ENCODE data around the gene TMPRSS11A.

The TMPRSS11A gene

GRCh38 chr4:67892905-67893304 is 70.4 kb downstream of the TMPRSS11A start:
- Histone ChIP-seq H3K4me3 (ENCODE audit: low read depth in 1 of 2, low read length in 1 of 2) (no peak overlapping the region), H3K9me3 (no peaks in the 10 kb centered on the region), H3K27ac (no peak overlapping the region), H3K36me3 (no peaks in the 10 kb centered on the region), H3K27me3 (no peaks in the 10 kb centered on the region), H3K4me1 (ENCODE audit: control insufficient read depth in 1 of 2, insufficient read depth in 1 of 2, low read depth in 1 of 2, low read length in 1 of 2) (no peaks in the 10 kb centered on the region)
- TF ChIP-seq, protein P1, sequence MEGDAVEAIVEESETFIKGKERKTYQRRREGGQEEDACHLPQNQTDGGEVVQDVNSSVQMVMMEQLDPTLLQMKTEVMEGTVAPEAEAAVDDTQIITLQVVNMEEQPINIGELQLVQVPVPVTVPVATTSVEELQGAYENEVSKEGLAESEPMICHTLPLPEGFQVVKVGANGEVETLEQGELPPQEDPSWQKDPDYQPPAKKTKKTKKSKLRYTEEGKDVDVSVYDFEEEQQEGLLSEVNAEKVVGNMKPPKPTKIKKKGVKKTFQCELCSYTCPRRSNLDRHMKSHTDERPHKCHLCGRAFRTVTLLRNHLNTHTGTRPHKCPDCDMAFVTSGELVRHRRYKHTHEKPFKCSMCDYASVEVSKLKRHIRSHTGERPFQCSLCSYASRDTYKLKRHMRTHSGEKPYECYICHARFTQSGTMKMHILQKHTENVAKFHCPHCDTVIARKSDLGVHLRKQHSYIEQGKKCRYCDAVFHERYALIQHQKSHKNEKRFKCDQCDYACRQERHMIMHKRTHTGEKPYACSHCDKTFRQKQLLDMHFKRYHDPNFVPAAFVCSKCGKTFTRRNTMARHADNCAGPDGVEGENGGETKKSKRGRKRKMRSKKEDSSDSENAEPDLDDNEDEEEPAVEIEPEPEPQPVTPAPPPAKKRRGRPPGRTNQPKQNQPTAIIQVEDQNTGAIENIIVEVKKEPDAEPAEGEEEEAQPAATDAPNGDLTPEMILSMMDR (IDR thresholded peaks at IDR 0.05), result no peak

DNA sequence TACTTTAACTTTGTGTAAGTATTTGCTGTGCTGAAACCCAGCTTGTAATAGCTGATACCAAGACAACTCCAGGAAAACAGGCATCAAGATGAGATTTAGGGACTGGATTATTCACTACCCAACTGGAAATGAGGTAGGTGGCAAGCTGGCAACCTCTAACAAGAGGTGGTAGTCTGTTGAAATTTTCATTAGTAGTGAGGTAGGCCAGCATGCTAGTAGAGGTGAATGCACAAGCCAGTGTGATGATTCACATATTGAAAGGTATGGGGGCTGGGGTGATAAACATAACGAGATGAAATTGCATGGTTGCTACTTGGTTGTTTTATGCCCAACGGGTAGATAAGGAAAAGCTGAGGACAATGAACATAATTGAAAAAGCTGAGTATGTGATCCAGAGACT is 71.0 kb downstream of the TMPRSS11A start:
- H3K36me3 ChIP-seq, result no peaks in the 10 kb centered on the region
- TF ChIP-seq, protein P1 (IDR thresholded peaks at IDR 0.05), result no peak
- no peak overlapping the region for H3K27ac ChIP-seq
- no peaks in the 10 kb centered on the region for H3K9me3 ChIP-seq
- no peak overlapping the region for H3K4me3 ChIP-seq (ENCODE audit: low read depth in 1 of 2, low read length in 1 of 2)
- H3K4me1 ChIP-seq (ENCODE audit: control insufficient read depth in 1 of 2, insufficient read depth in 1 of 2, low read depth in 1 of 2, low read length in 1 of 2), result no peaks in the 10 kb centered on the region
- no peaks in the 10 kb centered on the region for H3K27me3 ChIP-seq

GRCh38 chr4:67891645-67892044 is 71.6 kb downstream of the TMPRSS11A start:
- Histone ChIP-seq H3K9me3 (no peaks in the 10 kb centered on the region), H3K4me1 (ENCODE audit: control insufficient read depth in 1 of 2, insufficient read depth in 1 of 2, low read depth in 1 of 2, low read length in 1 of 2) (peaks cover 2 to 3% of the 10 kb centered on the region in 2 experiments), H3K27me3 (no peaks in the 10 kb centered on the region), H3K36me3 (no peaks in the 10 kb centered on the region), H3K27ac (no peak overlapping the region), H3K4me3 (ENCODE audit: low read depth in 1 of 2, low read length in 1 of 2) (no peak overlapping the region)
- TF ChIP-seq, protein P1 (IDR thresholded peaks at IDR 0.05), result no peak

- Histone ChIP-seq H3K27me3 (no peaks in the 10 kb centered on the region), H3K27ac (peak overlapping the region; percentile 81), H3K36me3 (no peaks in the 10 kb centered on the region), H3K4me1 (ENCODE audit: control insufficient read depth in 1 of 2, insufficient read depth in 1 of 2, low read depth in 1 of 2, low read length in 1 of 2) (peaks cover 42 to 57% of the 10 kb centered on the region in 2 experiments), H3K9me3 (no peaks in the 10 kb centered on the region), H3K4me3 (ENCODE audit: low read depth in 1 of 2, low read length in 1 of 2) (no peak overlapping the region)
- TF ChIP-seq, protein P1 (IDR thresholded peaks at IDR 0.05), result peak; percentile 3
Observed at GRCh38 chr4:67886281-67886680, 77.0 kb downstream of the TMPRSS11A start.

DNA sequence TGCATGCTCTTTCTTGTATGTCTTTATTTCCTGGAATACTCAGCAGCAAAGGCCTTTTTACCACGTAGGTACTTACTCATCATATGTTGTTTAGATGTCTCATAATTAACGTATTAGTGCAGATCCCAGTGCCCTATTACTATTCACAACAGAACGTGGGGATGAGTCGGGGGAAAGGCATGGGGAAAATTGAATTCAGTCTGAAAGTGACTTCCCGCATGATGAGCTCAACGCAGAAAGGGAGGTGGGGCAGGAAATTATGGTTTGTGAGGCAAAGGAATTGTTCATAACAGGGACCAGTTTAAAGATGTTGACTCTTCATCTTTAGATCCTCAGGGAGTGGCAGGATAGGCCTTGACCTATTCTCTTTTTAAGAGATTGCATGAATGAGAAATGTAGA is 77.5 kb downstream of the TMPRSS11A start:
- Histone ChIP-seq H3K9me3 (no peaks in the 10 kb centered on the region), H3K27me3 (no peaks in the 10 kb centered on the region), H3K4me1 (ENCODE audit: control insufficient read depth in 1 of 2, insufficient read depth in 1 of 2, low read depth in 1 of 2, low read length in 1 of 2) (peaks cover 44 to 62% of the 10 kb centered on the region in 2 experiments), H3K27ac (peak overlapping the region; percentile 81), H3K36me3 (no peaks in the 10 kb centered on the region), H3K4me3 (ENCODE audit: low read depth in 1 of 2, low read length in 1 of 2) (peak overlapping the region in 1 of 2 experiments; percentile 19)
- TF ChIP-seq, protein P1 (IDR thresholded peaks at IDR 0.05), result no peak

GRCh38 chr4:67884701-67885100 is 78.6 kb downstream of the TMPRSS11A start:
- no peak overlapping the region for H3K4me3 ChIP-seq (ENCODE audit: low read depth in 1 of 2, low read length in 1 of 2)
- peak overlapping the region; percentile 87 for H3K27ac ChIP-seq
- H3K9me3 ChIP-seq, result no peaks in the 10 kb centered on the region
- peaks cover 55 to 73% of the 10 kb centered on the region in 2 experiments for H3K4me1 ChIP-seq (ENCODE audit: control insufficient read depth in 1 of 2, insufficient read depth in 1 of 2, low read depth in 1 of 2, low read length in 1 of 2)
- no peaks in the 10 kb centered on the region for H3K36me3 ChIP-seq
- TF ChIP-seq, protein P1 (IDR thresholded peaks at IDR 0.05), result no peak
- H3K27me3 ChIP-seq, result no peaks in the 10 kb centered on the region
